Activated T-cell treated with anti-CD3 and anti-CD28 coated beads for 24 hours (primary cell): ENCODE data around the gene ADARB2.

ENCODE experiments used
- DNase-seq: peaks from one replicate; pipeline ENCODE4 v3.0.0-alpha.2; 2020; ENCODE audit warnings: low read depth

Gene ADARB2

DNA sequence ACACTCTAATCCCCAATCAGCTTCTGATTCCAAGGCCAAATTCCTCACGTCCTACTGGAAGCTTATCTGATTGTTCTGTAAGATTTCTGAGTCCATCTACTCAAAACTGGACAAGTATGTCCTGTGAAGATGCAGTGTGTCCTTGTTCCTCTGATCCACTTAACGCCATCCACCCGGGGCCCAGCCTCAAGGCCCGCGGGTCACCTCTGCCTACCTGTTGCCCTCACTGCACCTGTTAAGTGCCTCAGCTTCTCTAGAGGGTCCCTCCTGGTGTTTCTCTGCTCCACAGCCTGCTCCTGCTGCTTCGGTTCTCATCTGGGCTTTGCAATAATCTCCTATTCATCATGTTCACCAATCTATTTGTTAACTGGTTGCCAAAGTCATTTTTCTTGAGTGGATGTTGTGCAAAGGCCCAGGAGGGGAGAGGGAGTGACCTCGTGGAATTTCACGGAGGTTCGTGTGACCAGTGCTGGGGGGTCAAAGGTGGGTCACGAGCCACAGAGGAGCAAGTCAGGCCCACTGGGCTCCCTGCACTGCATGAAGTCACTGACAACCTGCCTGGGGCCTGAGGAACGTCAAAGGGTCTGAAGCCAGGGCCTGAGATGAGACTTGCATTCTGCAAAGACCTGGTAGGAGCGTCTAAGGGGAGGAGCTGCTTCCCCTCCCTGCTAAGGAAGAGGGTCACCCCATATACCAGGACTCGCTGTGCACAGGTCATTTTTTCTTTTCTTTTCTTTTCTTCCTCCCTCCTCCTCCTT is 343.0 kb downstream of the ADARB2 start:
- no peak for DNase-seq

DNA sequence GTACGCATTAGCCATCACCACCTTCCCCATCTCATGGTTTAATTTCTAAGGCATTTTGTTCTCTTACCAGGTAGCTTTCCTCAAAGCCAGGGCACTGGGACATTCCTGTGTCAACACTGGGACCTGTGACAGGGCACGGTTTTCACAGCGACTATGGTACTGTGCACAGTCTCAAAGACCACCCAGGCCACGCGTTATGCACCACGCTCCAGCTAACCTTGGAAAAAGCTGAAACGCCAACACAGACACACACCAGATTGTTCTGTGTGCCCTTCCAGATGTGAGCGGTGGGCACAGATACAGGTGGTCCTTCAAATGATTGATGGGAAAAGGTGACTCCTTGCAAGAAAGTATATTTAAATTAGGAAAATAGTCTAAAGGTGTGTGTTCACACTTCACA is 343.8 kb downstream of the ADARB2 start:
- no peak for DNase-seq

DNA sequence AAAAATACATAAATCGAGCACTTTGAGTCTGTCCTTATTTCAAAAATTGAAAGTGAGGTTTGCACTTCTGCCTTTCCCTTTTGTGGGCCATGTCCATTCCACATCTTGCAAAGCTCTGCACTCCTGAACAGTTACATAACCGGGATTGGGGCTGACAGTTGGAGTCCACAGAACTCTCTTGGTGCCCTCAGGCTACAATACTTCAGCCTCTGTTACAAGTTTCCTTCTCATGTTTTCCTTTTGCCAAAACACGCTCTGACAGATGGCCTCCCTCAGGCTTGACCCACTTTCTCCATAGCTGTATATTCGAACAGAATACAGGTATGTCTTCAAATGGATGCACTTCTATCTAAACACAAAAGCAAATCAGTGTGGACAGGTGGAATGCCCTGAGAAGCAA is 345.2 kb downstream of the ADARB2 start:
- no peak for DNase-seq

DNA sequence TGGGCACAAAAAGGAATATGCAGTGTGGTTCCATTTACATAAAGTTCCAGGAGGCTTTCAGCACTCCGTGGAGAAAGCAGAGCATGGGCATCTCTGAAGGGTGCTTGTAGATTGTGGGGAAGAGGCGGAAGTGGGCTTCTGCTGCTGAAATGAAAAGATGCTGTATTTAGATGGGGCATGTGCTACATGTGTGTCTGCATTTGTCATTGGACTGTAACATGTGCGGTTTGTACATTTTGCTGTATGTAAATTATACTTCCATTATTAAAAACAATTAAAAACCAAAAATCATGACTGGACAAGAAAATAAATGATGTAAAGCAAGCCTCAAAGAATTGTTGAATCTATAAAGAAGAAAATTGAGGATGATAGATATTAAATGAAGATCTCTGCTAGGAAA is 347.1 kb downstream of the ADARB2 start:
- DNase-seq: no peak

DNA sequence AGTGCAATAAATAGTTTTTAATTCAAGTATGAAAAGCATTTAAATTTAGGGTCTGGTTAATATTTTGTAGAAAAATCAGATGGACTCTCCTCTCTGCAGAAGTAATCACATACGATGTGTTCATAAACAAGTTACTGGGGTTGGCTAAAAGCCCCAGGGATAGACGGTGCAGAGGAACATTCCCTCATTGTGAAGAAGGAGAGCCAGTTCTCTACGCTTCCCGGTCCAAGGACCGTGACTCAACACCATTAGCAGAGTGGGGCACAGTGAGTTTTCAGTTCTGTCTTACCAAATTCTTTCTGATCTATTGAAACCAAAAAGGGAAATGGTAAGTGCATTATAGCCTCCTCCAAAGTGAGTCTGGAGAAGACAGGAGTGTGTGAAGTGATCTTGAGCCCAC is 353.3 kb downstream of the ADARB2 start:
- no peak for DNase-seq

DNA sequence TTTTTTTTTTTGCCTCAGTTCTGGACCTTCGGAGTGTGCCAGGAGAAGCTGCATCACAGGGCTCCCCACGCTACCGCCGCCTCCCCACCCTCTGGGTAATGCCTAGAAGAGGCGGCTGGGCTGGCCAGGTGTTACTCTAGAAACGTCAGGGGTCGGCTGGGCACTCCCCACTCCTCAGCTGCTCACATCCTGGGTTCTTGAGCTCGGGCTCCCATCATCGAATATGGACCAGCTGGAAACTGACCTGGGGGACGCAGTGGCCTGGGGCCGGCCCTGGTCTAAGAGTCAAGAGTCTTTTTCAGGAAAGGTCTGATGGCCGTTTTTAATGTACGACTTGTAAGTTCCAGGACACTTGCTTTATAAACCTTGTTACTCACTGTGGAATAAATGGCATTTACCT is 354.6 kb downstream of the ADARB2 start:
- no peak for DNase-seq

DNA sequence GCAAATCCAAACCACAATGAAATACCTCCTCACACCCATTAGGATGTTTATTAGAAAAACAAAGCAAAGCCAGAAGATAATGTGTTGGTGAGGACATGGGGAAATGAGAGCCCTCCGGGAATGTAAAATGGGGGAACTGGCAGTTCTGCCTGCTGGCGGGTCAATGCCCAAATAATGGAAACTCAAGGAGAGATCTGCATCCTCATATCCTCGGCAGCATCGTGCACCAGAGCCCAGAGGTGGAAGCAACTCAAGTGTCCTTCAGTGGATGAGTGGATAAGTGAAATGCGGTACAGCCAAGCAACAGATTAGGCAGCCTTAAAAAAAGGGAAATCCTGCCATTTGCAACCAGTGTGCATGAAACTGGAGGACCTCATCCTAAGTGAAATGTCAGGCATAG is 356.0 kb downstream of the ADARB2 start:
- no peak for DNase-seq

DNA sequence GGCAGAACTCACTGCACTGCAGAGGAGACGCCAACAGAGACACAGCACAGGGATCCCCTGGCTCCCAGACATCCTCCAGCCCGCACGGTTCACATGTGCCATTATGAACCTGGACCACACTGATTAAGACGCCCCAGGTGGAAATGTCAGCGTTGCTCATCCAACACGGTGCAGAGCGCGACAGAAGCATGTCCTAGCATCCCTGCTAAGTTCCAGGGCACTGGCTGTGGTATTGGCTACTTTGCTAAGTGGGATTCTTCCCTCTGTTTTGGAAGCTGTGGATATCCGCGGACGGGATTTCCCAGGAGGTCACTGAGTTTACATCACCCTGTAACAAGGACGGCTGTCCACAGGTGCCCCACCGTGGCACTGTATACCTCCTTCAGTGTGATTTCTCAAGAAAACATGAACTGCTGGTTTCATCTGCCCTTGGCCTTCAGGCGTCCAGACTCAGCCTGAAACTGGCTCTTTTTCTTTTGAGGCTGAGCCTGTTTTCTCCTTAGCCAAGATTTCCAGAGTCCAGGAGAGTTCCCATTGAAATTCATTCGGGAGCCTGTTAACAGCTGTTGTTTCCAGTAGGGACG is 357.1 kb downstream of the ADARB2 start:
- no peak for DNase-seq

DNA sequence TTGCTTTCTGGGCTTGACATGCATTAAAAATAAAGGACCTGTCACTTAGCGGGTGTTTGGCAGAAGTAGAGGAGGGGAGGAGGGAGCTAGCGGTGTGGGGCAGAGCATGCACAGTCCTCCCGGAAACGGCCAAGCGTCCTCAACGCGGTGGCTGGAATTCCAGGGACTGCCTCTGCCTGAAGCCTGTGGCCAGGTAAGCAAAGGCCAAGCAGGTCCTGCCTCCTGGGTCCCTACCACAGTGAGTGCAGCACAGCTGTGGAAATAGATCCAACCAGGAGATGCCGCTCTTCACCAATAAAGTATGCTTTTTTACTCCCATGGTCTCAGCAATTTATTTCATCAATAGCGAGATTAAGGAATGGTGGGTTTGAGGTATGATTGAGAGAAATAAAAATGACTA is 357.7 kb downstream of the ADARB2 start:
- no peak for DNase-seq

DNA sequence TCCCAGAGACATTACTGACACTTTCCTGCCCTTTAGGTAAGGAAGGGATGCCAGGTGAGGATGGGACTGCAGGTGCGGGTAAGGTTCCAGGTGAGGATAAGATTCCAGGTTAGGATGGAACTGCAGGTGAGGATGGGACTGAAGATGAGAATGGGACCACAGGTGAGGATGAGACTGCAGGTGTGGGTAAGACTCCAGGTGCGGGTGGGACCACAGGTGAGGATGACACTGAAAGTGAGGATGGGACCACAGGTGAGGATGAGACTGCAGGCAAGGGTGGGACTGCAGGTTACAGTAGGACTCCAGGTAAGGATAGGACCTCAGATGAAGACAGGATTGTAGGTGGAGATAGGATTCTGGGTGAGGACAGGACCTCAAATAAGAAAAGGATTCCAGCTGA is 358.9 kb downstream of the ADARB2 start:
- DNase-seq: no peak

DNA sequence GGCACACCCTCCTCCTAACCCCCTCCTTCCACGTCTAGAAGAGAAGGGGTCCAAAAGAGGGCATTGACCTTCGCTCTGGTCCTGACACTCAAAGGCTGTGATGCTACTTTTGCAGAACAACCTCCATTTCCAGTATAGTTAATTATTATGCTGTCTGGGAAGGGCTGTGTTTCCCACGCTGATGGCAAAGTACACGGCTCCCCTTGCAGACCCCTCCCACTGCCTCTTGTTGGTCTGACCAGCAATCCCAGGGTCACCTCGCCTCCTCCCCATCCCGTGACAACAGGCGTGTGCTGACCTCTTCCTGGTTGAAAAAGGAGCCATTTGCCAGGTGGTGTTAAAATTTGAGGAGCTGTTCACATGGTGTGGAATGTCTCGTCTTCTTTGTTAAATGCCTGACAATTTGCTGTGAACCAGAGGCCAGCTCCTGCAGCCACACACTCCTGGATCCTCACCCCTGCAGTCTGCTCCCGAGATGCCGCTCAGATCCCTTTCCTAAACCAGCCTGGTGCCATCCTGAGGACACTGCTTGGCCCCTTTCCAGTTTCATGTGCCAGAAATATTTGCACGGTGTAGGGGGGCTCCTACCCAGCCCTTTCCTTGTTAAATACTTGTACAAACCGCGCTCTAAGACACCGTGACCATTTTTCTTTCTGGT is 359.5 kb downstream of the ADARB2 start:
- no peak for DNase-seq

DNA sequence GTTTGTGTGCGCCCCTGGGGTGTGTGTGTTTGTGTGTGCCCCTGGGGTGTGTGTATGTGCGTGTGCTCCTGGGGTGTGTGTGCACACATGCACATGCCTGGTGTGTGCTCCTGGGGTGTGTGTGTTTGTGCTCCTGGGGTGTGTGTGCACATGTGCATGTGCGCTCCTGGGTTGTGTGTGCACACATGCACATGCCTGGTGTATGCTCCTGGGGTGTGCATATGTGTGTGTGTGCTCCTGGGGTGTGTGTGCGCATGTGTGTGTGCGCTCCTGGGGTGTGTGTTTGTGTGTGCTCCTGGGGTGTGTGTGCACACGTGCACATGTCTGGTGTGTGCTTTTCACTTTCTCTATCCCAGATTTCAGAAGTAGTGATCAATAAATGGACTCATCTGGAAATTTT is 360.1 kb downstream of the ADARB2 start:
- no peak for DNase-seq

DNA sequence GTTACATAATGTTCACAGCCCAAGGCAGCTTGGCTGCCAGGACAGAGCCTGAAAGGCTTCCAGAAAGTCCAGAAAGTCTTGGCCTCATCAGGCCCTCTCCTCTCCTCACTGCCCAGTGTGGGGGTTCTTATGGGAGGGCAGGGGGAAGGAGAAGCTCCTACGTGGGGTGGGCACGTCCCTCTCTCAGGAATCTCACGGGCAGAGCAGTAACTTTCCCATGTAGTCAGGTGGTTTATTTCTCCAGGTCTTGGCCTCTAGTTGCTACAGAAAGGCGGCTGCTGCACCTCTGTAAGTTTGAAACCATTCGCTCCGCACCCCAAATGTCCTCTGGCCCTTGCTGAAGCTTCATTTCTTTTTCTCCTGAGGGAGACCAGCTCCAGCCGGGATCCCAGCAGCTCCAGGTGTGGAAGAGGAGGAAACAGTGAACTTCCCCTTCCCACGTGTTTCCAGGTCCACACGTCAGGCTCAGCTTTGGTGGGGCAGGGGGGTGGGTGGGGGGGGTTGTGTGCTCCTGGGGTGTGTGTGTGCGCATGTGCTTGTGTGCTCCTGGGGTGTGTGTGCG is 360.9 kb downstream of the ADARB2 start:
- no peak for DNase-seq

DNA sequence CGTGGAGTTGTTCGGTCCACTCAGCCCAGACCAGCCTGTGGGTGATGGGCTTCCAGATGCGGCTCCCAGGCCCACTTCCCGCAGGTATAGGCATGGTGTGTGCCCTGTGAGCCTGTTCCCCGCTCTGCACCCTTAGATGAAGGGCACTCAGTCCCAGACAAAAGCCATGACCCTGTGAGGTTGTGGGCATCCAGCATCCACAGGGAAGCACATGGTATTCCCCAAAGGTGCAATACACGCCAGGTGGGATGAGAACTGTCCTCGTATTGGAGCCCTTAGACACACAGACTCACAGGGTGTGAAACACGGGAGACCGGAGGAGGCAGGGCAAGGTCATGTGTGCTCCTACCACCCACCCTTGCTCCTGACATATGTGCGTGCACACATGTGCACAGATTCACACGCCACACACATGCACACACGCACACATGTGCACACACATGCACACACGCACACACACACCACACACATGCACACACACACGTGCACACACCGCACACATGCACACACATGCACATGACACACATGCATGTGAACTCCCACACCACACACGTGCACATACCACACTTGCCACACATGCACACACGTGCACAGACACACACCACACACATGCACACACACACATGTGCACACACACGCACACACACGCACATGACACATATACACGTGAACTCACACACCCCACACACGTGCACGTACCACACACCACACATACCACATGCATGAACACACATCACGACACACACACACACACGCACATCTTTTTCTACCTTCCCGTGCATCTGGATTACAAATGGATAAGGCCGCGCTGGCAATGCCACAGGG is 361.8 kb downstream of the ADARB2 start:
- no peak for DNase-seq

DNA sequence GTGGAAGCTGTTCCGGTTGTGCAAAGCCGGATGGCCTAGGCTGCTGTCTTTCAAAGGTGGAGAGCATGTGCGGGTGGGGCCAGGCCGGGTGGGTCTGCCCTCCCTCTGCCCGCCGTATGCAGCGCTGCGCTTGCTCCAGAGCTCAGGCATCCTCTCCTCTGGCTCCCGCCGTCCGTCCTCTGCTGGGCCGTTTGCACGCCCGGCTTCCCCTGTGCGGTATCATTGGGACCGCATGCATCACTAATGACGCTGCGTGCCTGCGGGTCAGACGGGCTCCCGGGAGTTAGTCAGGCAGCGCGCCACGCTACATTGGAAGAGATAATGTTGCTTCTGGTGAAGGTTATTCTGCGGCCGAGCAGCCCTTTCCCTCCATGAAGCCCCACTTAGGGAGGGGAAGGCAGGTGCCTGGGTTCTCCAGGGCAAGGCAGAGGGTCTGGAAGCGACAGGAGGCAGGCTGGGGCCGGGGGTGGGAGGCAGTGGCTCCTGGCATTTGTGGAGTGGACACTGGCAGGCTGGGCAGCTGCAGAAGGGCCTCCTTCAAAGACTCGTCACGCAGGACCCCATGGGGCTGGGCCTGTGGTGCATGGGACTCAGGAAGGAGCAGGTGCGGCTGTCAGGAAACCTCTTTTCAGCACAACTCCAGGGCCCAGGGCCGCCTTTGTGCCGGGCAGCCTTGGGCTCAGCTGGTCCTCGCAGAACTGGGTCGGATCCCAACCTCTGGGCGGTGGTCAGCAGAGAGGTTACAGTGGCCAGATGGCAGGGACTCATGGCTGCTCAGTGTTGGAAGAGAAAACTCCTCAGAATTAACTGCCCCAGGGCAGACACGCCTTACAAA is 362.6 kb downstream of the ADARB2 start:
- no peak for DNase-seq

DNA sequence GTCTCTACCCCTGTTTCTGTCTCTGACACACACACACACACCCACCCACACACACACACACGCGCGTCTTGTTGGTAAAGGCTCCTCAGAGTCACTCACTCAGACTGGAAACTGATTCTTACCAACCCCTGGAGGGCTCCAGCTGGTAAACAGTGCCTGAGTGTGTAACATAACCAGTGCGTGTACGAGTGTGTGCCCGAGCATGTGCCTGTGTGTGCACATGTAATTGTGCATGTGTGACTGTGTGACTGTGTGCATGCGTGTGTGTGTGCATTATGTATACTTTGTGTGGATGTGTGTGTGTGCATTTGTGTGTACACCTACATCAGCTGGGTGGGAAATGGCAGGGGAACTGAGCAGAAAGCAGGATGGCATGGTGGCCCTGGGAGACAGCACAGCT is 364.0 kb downstream of the ADARB2 start:
- no peak for DNase-seq

DNA sequence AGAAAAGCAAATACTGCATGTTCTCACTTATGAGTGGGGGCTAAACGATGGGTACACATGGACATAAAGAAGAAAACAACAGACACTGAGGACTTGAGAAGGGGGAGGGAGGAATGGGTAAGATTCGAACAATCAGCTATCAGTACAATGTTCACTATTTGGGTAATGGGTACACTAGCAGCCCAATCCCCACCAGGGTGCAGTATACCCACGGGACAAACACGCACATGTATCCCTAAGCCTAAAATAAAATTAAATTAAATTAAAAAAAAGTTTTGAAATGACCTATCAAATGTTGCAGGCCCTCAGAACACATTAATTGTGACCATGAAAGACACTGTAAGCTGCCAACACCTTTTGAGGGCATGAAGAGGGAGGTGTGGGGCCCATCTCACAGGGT is 365.1 kb downstream of the ADARB2 start:
- no peak for DNase-seq

DNA sequence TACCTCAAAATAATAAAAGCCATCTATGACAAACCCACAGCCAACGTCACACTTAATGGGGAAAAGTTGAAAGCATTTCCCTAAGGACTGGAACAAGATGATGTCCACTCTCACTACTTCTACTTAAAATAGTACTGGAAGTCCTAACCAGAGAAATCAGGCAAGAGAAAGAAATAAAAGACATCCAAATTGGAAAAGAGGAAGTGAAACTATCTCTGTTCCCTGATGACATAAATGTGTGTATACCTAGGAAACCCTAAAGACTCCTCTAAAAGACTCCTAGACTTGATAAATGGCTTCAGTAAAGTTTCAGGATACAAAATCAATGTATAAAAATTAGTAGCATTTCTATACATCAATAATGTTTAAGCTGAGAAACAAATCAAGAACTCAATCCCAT is 367.0 kb downstream of the ADARB2 start:
- no peak for DNase-seq

DNA sequence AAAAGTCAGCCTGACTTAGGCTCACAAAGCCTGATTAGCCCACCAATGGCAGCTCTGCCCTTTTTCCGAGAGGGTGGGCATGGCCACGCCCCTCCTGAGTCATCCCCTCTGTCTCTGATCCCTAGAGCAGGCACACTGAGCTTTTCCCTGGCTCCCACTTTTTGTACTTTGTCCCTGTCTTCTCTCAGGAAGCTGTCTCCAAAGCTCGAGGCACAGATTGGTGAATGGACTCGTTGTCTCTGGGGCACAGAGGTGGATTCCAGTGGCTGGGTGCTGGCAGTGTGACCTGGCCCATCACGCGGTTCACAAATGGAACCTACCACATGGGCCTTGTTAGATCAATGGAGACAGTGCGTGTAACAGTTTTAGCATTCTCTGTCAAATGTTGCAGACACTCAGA is 367.7 kb downstream of the ADARB2 start:
- no peak for DNase-seq

DNA sequence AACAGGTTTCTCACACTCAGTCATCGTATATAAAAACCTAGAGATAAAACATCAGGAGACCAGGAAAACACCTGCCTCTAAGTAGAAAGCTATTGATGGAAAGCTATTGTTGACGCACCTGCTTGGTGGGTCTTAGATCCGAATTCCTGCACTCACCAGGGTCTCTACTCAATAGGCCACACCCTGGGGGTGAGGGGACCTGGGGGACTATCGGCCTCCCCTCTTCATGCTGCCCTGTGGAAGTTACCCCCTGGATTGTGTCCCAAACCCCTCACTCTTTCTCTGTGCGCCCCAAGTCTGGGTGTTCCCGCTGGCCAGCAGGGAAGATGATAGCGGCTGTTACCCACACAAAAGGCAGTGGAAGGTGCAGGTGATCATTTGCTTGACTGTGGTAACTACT is 368.1 kb downstream of the ADARB2 start:
- DNase-seq: no peak

DNA sequence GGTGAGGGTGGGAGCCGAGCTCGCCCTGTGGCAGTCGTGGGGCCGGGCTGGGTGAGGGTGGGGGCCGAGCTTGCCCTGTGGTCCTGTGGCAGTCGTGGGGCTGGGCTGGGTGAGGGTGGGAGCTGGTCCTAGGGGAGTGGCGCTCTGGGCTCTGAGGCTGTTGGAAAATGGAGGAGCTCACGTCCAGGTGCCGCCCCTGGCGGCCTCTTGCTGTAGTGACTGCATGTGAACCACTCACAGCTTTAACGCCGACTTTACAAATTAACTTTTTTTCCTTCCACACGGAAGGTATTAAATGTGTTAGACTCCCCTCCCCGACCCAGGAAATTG is 368.5 kb downstream of the ADARB2 start:
- DNase-seq: peak; percentile 30
